GM12892 (cell line): ENCODE results near the gene PLCD3. TPM values are rescaled to one million over a fixed set of nuclear protein-coding genes. Genes with fewer than 3 reads are reported as not detected.
A peak's percentile ranks its signal among the peaks of the same experiment; 100 is the strongest.

Source experiments
- DNase-seq: peaks from one replicate; pipeline ENCODE4 v3.0.0; 2011; ENCODE audit not compliant: insufficient read length
- FAIRE-seq: peaks from 2 replicates; lab custom pipeline; 2011; peaks lifted over from hg19 to GRCh38; lab: Jason Lieb, UNC
- POLR2A ChIP-seq: IDR thresholded peaks from 2 replicates; pipeline ENCODE4 v1.6.1; 2011; ENCODE audit warnings: low read depth, low read length, control low read depth
- POLR2AphosphoS5 ChIP-seq: IDR thresholded peaks from 2 replicates; pipeline ENCODE4 v1.6.1; 2011; ENCODE audit warnings: low read depth, low read length, control low read depth
- TAF1 ChIP-seq: IDR thresholded peaks from 2 replicates; pipeline ENCODE4 v1.6.1; 2011; ENCODE audit warnings: low read depth, mild to moderate bottlenecking, control low read depth, low read length, borderline replicate concordance
- polyA plus RNA-seq: library from polyadenylated mRNA; unstranded; fragments of >200 nt; gene quantifications from one replicate; pipeline ENCODE4 v1.2.1, GENCODE V29; 2012; ENCODE audit warnings: missing spikeins, inconsistent platforms; ENCODE audit not compliant: missing spikeins

PLCD3 gene
- polyA plus RNA-seq: 0.17 TPM

DNA sequence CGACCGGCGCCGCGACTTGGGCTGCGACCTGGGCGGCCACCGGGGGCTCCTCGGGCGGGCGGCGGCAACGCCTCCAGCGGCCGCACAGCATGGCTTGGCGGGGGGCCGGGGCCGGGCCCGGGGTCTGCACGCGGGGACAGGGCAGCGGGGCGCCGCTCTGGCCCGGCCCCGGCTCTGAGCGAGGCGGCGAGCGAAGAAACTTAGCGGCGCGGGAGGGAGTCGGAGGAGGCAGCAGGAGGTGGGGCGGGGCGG, at the start of gene PLCD3:
Gene PLCD3, minus strand, starts transcription at position 196 of the 252 bp plus-strand sequence. Its CDS starts 105 bp downstream, at position 91.
- TF ChIP-seq TAF1 (no peak), POLR2A (no peak), POLR2AphosphoS5 (no peak)
- no peak for FAIRE-seq
- DNase-seq: no peak

DNA sequence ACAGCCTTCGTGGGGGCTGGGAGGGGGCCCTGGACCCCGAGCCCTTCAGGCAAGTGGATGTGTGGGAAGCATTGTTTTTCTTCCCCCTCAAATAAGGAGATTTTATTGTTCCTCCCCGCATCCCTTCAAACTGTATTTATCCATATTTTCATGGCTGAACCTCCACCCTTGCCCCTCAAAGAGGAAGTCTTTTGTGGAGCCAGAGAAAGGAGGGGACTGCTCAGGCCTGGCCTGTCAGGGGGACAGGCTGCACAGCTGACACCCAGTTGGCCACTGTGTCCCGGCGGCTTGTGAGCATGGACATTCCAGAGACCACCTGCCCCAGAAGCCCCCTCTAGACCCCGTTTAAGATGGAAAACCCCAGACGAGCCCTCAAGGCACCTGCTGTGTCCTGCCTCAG, 45.2 kb upstream of the PLCD3 start:
- no peak for TF ChIP-seq TAF1
- no peak for TF ChIP-seq POLR2AphosphoS5
- no peak for TF ChIP-seq POLR2A
- no peak for DNase-seq
- FAIRE-seq: no peak

GRCh38 chr17:45175759-45176115, 43.4 kb upstream of the PLCD3 start:
- TF ChIP-seq POLR2AphosphoS5 (no peak), POLR2A (no peak), TAF1 (no peak)
- no peak for FAIRE-seq
- no peak for DNase-seq

DNA sequence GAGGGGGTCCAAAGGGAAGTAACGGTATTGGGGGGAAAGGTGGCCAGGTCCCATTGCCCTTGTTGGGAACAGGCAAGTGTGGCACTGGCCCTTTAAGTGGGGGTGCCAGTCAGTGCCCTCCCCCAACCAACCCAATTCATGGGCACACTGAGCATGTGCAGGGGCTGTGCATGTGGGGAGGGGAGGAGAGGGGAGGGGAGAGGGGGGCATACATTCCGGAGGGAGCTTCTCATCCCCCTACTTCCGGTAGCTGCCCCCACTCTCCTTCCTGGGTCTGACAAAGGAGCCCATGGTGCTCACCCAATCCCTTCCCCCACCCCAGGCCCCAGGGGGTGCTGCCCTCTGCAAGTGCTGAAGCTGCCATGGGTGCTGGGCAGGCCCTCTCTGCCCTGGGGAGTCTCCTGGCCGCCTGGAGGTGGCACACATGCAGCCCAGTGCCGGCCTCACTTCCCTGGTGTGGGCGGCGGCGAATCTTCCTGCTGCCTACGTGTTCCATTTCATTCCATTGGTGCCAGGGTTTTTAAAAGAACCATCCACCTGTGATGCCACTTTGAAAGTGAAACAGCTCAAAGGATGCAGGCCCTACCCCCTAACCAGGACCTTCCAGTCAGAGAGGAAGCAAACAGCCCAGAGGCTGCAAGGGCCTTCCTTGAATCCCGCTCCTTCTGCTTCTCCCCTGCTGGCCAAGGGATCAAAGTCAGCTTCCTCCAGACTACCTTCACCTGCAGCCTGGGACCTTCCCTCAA, 40.4 kb upstream of the PLCD3 start:
- peak; percentile 65 for FAIRE-seq
- TF ChIP-seq POLR2AphosphoS5: peak; percentile 35; the same call in 1 of the 2 replicates
- TF ChIP-seq POLR2A: 0 out of 2 replicates have a peak, but pooled peaks have one; percentile 20
- TF ChIP-seq TAF1: peak; percentile 45; the same call in 1 of the 2 replicates
- DNase-seq: no peak

- no peak for DNase-seq
- no peak for FAIRE-seq
- TF ChIP-seq TAF1 (no peak), POLR2A (no peak), POLR2AphosphoS5 (no peak)
These were observed 39.9 kb upstream of the PLCD3 start for GRCh38 chr17:45172232-45172540.

GRCh38 chr17:45171338-45172231, 39.3 kb upstream of the PLCD3 start:
- TF ChIP-seq POLR2AphosphoS5 (no peak), POLR2A (no peak), TAF1 (no peak)
- FAIRE-seq: no peak
- no peak for DNase-seq

- FAIRE-seq: no peak
- DNase-seq: no peak
- TF ChIP-seq TAF1 (no peak), POLR2A (no peak), POLR2AphosphoS5 (no peak)
These were observed 38.6 kb upstream of the PLCD3 start for GRCh38 chr17:45170931-45171337.

- no peak for DNase-seq
- TF ChIP-seq POLR2A (no peak), TAF1 (no peak), POLR2AphosphoS5 (no peak)
- no peak for FAIRE-seq
These were observed 38.1 kb upstream of the PLCD3 start for GRCh38 chr17:45170280-45170930.

DNA sequence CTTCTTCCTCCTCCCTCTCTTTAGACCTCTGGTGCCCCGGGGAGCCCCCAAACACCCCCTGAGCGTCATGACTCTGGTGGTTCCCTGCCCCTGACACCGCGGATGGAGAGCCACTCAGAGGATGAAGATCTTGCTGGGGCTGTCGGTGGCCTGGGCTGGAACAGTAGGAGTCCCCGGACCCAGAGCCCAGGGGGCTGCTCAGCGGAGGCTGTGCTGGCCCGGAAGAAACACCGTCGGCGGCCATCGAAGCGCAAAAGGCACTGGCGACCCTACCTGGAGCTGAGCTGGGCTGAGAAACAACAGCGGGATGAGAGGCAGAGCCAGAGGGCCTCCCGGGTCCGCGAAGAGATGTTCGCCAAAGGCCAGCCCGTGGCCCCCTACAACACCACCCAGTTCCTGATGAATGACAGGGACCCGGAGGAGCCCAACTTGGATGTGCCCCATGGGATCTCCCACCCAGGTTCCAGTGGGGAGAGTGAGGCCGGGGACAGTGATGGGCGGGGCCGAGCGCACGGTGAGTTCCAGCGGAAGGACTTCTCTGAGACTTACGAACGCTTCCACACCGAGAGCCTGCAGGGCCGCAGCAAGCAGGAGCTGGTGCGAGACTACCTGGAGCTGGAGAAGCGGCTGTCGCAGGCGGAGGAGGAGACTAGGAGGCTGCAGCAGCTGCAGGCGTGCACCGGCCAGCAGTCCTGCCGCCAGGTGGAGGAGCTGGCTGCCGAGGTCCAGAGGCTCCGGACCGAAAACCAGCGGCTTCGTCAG, 36.9 kb upstream of the PLCD3 start:
- DNase-seq (no peak), FAIRE-seq (no peak)
- TF ChIP-seq POLR2A: no peak
- TF ChIP-seq POLR2AphosphoS5: no peak
- TF ChIP-seq TAF1: no peak

DNA sequence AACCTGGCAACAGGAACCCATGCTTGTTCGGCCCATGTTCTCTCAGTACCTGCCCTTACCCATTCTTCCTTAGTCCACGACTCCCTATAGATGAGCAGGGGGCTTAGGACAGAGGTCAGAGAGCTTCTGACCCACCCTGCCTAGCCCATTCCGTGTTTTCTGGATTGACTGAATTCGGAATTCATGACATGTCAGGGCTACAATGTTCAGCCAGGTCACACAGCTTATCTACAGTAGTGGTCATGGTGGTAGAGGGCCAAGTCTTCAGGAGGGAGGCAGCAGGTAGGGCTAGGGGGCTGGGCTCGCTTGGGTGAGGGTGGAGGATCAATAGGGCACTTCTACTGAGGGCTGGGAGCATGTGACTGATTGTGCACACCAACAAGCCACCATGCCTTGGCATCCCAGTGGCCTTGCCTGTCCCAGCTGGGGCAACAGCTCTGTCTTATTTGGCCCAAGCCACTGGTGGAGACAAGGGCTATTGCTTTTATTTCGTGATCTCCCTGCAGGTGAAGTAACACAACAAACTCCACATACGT, 32.5 kb upstream of the PLCD3 start:
- FAIRE-seq (no peak), DNase-seq (no peak)
- TF ChIP-seq POLR2AphosphoS5 (no peak), POLR2A (no peak), TAF1 (no peak)

DNA sequence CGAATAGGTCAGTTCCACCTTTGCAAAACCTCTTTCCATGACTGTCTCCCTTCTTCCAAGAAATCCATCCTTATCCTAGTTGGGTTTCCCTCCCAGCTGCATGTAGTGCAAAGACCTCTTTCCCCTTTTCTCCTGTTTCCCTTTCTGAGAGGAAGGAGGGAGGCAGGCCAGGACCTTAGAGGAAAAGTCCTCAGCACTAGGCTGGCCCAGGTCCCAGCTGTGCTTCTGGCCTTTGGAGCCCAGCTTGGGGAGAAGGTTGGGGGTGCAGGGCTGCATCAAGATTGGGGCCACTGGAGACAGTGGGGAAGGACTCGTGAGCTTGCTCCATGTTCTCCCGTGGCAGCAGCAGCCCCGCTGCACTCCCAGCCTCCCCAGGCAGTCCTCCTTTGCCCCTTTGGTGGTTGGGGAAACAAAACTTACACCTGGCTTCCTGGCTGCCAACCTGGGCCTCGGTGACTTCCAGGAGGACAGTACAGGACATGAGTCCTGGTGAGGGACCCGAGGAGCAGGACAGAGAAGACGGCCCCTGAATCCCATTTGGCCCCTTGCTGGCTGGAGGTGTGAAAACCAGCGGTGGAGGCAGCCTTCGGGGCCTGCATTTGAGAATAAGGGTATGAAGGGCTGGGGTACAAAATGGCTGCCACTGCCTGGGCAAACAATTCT, 29.8 kb upstream of the PLCD3 start:
- FAIRE-seq (no peak), DNase-seq (no peak)
- TF ChIP-seq TAF1 (no peak), POLR2AphosphoS5 (no peak), POLR2A (no peak)
